Measurements from ENCODE around the gene COL4A3.
A peak's percentile ranks its signal among the peaks of the same experiment; 100 is the strongest.

The COL4A3 gene

DNA sequence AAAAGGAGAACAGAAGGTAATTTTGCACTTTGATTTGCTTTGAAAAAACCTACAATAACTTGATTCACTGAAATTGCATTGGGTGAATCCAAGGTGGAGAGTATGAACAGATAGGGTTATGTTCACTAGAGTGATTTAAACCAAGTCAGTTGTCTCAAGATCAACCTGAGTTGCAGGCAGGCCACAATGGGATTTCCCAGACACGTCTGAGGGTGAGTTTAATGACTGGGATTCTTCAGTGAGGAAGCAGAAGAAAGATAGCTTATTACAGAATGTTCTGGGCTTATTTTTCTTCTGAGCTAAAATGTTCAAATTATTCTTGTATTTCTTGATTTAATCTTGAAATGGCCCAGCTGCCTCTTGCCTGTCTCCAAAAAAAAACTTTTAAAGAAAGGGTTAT lies 20.5 kb upstream of the COL4A3 start:
- TF ChIP-seq, protein P1, sequence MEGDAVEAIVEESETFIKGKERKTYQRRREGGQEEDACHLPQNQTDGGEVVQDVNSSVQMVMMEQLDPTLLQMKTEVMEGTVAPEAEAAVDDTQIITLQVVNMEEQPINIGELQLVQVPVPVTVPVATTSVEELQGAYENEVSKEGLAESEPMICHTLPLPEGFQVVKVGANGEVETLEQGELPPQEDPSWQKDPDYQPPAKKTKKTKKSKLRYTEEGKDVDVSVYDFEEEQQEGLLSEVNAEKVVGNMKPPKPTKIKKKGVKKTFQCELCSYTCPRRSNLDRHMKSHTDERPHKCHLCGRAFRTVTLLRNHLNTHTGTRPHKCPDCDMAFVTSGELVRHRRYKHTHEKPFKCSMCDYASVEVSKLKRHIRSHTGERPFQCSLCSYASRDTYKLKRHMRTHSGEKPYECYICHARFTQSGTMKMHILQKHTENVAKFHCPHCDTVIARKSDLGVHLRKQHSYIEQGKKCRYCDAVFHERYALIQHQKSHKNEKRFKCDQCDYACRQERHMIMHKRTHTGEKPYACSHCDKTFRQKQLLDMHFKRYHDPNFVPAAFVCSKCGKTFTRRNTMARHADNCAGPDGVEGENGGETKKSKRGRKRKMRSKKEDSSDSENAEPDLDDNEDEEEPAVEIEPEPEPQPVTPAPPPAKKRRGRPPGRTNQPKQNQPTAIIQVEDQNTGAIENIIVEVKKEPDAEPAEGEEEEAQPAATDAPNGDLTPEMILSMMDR (IDR thresholded peaks at IDR 0.05; ENCODE audit: low read depth, low read length): no peak
- no peak for DNase-seq (ENCODE audit: low read depth in 2 of 2)

DNA sequence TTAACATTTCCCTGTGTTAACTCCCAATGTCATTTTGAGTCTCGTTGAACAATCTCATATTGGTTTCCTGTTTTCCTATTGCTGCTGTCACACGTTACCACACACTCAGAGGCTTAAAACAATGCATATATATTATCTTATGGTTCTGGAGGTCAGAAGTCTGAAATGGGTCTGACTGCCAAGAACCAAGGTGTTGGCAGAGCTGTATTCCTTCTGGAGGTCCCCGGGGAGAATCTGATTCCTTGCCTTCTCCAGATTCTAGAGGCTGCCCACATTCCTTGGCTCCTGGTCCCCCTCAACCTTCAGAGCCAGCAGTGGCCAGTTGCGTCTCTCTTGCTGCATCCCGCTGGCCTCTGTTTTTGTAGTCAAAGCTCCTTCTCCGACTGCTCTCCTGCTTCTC lies 18.0 kb upstream of the COL4A3 start:
- TF ChIP-seq, protein P1 (IDR thresholded peaks at IDR 0.05; ENCODE audit: low read depth, low read length): no peak
- peak in 1 of 2 donors; percentile 60 for DNase-seq (ENCODE audit: low read depth in 2 of 2)
- H3K4me3 ChIP-seq (replicated peaks in 1 of 2; ENCODE audit: low read depth in 2 of 2, low read length in 2 of 2): no peak overlapping the region

More for the DNA sequence above, 20.5 kb upstream of the COL4A3 start:
- H3K4me3 ChIP-seq (replicated peaks in 1 of 2; ENCODE audit: low read depth in 2 of 2, low read length in 2 of 2): no peak overlapping the region

DNA sequence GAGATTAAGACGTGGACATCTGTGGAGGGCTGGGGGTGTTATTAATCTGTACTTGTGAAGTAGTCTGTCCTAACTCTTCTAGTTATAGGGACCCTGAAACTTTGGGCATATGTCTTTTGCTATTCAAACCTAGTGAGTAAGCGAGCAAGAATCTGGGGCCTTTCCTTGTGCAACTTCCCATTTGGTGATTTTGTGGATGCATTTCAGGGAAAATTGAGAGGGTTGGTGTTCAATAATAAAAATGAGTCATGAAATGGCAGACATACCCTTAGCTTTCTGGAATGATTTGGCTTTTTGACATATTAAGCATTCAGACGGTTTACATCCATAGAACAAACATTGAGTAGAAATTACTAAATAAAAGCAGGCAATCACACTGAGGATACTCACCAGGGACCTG lies 17.4 kb upstream of the COL4A3 start:
- DNase-seq (ENCODE audit: low read depth in 2 of 2): peak in 1 of 2 donors; percentile 77
- H3K4me3 ChIP-seq (replicated peaks in 1 of 2; ENCODE audit: low read depth in 2 of 2, low read length in 2 of 2): no peak overlapping the region
- TF ChIP-seq, protein P1 (IDR thresholded peaks at IDR 0.05; ENCODE audit: low read depth, low read length): no peak

DNA sequence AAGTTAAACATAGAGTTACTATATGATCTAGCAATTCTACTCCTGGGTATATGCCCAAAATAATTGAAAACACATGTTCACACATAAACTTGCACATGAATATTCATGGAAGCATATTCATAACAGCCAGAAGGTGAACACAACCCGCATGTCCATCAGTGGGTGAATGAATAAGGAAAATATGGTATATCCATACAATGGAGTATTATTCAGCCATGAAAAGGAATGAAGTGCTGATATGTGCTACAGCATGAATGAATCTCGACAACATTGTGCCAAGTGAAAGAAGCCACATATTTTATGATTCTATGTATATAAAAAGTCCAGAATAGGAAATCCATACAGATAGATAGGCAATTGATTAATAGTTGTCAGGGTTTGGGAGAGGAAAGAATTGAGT lies 16.3 kb upstream of the COL4A3 start:
- H3K4me3 ChIP-seq (replicated peaks in 1 of 2; ENCODE audit: low read depth in 2 of 2, low read length in 2 of 2): no peak overlapping the region
- no peak for DNase-seq (ENCODE audit: low read depth in 2 of 2)
- TF ChIP-seq, protein P1 (IDR thresholded peaks at IDR 0.05; ENCODE audit: low read depth, low read length): no peak

DNA sequence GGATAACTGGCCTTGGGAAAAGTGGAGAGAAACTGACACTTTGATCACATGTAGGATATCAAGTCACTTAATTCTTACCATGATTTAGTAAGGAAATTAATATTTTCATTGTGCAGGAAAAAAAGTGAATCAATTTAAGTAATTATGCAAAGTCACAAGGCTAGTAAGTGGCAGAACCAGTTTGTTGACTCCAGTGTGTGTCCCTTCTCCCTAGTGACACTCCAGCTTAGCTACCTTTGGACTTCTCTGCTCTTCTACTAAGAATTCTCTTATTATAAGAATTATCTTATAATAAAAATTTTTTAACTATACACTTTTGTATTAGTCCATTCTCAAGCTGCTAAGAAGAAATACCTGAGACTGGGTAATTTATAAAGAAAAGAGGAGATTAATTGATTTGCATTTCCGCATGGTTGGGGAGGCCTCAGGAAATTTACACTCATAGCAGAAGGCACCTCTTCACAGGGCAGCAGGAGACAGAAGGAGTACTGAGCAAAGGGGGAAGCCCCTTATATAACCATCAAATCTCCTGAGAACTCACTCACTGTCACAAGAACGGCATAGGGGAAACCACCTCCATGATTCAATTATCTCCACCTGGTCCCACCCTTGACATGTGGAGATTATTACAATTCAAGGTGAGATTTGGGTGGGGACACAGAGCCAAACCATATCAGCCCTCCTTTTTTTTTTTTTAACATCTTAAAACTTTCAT lies 14.0 kb upstream of the COL4A3 start:
- H3K4me3 ChIP-seq (replicated peaks in 1 of 2; ENCODE audit: low read depth in 2 of 2, low read length in 2 of 2): no peak overlapping the region
- DNase-seq (ENCODE audit: low read depth in 2 of 2): no peak
- TF ChIP-seq, protein P1 (IDR thresholded peaks at IDR 0.05; ENCODE audit: low read depth, low read length): no peak

DNA sequence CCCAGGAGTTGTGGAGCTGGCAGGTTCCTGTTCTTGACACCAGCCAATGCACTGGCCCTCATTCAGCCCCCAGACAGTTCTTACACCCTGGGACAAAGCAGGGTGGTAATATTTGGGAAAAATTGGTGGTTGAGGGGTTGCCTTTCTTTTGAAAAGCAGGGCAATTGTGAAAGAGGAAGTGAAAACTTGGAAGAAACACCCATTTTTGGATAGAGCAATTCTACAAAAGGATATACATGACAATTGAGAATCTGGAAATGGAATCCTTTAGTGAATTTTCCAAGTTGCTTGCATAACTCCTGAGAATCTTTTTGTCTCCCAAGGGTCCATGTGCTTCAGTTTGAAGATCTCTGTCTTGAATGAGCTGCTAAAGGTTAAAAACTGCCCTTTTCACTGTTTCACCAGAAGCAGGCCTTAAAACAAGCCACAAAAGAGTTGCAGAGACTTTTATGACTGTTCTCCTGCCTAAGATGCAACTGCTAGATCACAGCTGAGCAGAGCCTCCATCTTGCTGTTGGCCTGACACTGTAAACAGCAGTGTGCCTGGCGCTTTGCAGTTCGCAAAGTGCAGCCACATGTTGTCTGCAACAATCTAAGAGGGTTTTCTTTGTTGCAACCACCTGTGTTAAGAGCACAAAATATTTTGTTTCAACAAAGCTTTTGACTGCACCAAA lies 12.2 kb upstream of the COL4A3 start:
- TF ChIP-seq, protein P1 (IDR thresholded peaks at IDR 0.05; ENCODE audit: low read depth, low read length): no peak
- no peak overlapping the region for H3K4me3 ChIP-seq (replicated peaks in 1 of 2; ENCODE audit: low read depth in 2 of 2, low read length in 2 of 2)
- DNase-seq (ENCODE audit: low read depth in 2 of 2): peak in 1 of 2 donors; percentile 37
